LoVo (cell line): ENCODE data around the gene FAHD2B.
"Not testable (repeated sequence)": the region's sequence is repeated elsewhere in the genome, so short reads cannot be mapped to it uniquely, and the experiment has no call there.

ENCODE experiments used
- DNase-seq: peaks from one replicate; pipeline ENCODE4 v3.0.0-alpha.2; 2016; ENCODE audit warnings: low spot score

FAHD2B gene, protein sequence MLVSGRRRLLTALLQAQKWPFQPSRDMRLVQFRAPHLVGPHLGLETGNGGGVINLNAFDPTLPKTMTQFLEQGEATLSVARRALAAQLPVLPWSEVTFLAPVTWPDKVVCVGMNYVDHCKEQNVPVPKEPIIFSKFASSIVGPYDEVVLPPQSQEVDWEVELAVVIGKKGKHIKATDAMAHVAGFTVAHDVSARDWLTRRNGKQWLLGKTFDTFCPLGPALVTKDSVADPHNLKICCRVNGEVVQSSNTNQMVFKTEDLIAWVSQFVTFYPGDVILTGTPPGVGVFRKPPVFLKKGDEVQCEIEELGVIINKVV

GRCh38 chr2:97094772-97095611 is at the start of gene FAHD2B:
TSS of gene FAHD2B (minus strand) at chr2:97094882. CDS start at chr2:97091706, 3,176 bp downstream.
- peak; percentile 69 for DNase-seq

DNA sequence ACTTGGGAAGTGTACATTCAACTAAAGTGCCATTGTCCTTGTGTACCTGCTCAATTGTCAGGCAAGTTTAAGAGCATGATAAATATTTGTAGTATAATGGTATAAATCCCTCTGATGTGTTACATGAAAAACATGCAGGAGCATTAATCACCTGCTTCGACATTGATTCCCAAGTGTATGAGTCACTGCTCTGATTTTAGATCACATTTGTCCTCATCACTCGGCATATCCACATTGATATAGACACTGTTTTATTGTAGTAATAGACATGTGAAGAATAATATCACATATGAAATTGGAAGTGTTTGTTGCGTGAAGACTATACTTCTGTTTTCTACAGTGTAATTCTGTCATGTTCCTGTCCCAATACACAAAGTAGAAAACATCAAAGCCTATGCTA is 49.3 kb upstream of the FAHD2B start:
- DNase-seq: not testable (repeated sequence)

DNA sequence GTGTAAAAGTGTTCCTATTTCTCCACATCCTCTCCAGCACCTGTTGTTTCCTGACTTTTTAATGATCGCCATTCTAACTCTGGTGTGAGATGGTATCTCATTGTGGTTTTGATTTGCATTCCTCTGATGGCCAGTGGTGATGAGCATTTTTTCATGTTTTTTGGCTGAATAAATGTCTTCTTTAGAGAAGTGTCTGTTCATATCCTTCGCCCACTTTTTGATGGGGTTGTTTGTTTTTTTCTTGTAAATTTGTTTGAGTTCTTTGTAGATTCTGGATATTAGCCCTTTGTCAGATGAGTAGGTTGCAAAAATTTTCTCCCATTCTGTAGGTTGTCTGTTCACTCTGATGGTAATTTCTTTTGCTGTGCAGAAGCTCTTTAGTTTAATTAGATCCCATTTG is 34.4 kb upstream of the FAHD2B start:
- not testable (repeated sequence) for DNase-seq

- not testable (repeated sequence) for DNase-seq
These were observed 19.2 kb upstream of the FAHD2B start for GRCh38 chr2:97113882-97114255.

DNA sequence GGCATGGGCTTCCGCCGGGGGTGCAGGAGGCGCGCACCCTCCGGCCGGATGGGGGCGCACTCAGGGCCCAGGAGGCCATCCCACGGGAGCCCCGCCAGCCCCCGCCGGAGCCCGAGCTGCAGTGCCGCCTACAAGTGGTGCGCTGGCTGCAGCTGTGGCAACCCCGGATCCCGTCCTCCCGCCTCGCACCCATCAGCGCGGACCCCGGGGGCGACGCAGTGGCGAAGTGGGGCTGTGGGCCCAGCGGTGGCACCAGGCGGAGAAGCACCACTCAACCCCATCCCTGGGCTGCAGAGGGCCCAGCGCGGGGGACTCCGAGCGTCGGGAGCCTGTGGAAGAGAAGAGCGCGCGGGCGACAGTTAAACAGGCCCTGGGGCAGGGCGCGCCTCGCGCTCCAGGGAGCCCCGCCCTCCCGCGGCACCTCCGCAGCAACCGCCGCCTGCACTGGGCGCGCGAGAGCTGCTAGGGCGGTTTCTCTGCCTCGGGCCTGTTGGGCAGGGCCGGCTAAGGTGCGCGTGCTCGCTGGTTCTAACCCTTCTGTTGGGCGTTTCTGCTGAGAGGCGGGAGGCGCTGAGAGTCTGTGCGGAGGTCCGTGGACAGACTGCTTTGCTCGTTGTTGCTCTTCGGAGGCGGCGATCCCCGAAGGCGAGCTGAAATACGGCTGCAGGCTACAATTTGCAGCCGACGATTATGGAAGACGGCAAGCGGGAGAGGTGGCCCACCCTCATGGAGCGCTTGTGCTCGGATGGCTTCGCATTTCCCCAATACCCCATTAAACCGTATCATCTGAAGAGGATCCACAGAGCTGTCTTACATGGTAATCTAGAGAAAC is 18.6 kb upstream of the FAHD2B start, which contains the start of gene ANKRD36:
ANKRD36 (plus strand) TSS at position 104 of the 832 bp plus-strand sequence; CDS start at position 691, 587 bp downstream.
- peak; percentile 68 for DNase-seq

GRCh38 chr2:97112320-97113049 is 17.8 kb upstream of the FAHD2B start:
- DNase-seq: peak; percentile 34

GRCh38 chr2:97111246-97111645 is 16.6 kb upstream of the FAHD2B start:
- DNase-seq: not testable (repeated sequence)

DNA sequence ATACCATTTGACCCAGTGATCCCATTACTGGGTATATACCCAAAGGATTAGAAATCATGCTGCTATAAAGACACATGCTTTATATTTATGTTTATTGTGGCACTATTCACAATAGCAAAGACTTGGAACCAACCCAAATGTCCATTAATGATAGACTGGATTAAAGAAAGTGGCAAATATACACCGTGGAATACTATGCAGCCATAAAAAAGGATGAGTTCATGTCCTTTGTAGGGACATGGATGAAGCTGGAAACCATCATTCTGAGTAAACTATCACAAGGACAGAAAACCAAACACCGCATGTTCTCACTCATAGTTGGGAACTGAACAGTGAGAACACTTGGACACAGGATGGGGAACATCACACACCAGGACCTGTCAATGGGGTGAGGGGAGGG is 12.2 kb upstream of the FAHD2B start:
- DNase-seq: not testable (repeated sequence)

DNA sequence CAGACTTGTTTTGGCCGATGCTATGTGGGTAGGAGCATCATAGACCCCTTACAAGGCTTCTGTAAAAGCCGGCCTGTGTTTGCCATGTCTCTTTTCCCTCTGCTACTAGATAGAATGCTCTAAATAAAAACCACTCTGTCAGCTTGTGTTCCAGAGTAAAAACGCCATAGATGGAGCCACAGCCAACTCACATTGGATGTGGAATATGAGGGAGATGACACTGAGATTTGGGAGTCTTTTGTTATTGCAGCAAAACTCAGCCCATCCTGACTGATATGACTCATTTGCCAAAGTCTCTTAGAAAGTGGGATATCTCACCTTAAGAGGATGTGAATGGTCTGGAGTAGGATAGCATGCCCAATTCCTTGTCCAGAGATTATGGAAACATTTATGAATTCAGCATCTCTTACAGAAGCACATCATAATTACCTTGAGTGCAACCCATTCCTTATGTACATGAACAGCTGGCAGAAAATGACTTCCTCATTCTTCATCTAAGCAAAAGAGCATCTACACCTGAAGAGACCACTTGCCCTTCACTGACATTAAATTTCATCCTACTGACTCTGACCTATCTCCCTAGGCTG is 4.2 kb upstream of the FAHD2B start:
- DNase-seq: not testable (repeated sequence)

- no peak for DNase-seq
These were observed 979 bp upstream of the FAHD2B start for GRCh38 chr2:97095661-97096060.

DNA sequence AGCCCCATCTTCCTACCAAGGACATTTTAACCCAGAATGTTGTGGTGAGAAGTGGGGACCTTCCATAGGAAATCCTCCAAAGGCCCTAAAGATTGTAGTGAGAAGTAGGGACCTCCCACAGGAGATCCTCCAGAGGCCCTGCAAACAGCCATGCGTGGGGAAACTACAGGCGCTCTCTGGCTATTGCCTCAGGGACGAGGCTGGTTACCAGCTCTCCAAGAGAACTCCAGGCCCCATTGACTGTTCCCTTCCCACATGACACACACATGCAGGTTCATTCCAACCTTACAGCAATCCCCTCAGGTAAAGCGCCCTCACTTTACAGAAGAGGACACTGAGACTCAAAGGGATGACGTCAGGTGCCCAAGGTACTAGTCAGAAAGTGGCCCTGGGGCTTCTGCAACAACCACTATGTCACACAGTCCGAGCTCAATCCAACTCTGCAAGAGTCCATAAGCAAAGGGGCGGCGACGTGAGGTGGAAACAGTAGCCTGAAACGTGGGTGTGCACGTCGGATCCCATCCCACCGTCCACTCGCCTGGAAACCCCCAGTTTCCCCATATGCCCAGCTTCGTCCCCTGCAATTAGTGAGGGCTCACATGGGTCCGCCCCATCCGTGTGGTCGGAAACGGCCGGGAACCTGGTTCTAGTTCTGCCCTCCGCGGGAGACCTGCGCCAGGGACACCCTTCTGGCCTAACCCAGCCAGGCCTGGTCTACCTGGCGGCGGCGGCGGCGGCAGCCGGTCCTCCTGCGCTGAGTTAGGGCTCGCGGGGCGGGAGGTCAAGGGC is 505 bp downstream of the FAHD2B start:
- DNase-seq: not testable (repeated sequence)

DNA sequence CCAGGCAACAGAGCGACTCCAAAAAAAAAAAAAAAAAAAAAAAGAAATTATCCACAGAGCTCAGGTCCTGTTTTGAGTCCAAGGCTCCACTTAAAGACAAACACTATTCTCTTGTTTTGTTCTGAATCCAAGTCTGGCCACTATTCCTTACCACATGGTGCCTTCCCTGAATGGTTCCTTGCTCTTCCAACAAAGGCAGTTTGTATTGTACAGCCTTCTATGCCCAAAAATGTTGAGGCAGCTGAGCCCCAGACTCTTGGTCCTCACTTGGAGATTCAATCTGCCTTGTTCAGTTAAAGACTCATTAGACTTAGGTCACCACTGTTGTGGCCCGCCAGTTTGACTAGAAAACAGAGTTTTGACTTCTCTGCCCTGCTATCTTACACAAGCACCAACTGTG is 1.7 kb downstream of the FAHD2B start:
- DNase-seq: not testable (repeated sequence)

DNA sequence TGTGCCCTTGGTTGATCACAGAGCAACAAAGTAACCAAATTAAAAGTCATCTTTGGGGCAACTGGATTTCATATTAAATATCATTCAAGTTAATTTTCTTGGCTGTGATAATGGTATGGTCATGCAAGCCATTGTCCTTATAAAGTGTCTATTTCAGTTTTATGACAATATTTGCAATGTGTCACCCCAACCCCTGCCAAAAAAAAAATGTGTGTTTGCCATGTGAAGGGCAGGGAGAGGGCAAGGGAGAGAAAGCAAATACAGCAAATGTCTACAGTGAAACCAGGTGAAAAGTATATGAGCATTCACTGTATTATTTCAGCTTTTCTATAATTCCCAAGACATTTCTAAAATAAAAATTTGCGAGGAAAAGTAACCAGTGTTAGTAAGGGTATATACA is 6.0 kb downstream of the FAHD2B start:
- DNase-seq: not testable (repeated sequence)

DNA sequence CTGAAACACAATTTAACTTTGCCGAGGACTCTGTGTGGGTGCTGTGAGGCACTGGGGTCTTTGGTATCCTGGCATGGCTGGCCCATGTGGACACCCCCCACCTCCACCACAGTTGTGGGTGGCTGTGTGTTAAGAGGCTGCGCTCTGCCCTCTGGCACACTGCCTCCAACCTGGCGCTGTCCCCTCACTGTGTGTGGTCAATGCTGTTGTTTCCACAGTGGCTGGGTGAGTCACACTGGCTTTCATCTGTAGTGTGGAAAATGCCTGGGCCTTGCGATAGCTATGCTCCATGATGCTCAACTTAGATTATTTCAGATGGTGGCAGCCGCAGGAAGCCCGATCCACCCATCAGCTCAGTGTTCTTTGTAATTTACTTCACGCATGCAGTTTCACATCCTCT is 9.6 kb downstream of the FAHD2B start:
- DNase-seq: not testable (repeated sequence)

DNA sequence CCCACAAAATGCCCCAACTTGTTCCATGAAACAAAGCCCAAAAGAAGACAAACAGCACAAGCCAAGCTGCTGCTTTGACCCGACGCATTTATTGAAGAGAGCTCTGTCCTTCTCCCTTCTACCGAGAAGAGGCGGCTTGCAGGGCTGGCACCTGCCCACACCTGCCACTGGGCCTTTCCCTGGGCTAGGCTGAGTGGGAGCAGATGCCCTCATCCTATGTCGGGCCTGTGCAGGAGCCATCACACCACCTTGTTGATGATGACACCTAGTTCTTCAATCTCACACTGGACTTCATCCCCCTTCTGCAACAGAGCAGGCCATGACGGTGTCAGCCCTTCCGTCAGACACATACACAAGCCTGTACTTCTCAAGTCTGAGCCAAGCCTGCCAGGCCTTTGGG is 11.2 kb downstream of the FAHD2B start:
- DNase-seq: not testable (repeated sequence)

DNA sequence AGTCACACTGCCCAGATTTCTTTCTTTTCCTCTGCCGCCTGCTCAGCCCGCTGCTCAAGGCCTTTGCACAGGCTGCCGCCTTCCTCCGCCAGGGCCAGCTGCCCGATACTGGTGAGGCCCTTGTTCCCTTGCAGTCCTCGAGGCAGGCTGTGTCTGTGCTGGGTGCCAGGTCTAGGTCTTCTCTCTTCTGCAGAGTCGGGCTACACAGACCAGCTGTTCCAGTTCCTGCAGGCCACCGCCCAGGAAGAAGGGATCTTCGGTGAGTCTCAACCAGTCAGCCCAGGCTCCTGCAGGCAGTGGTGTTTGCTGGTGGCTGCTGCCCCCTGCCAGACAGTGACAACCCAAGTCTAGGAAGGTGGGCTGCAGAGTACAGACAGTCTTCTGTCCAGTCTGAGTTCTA is 12.5 kb downstream of the FAHD2B start:
- not testable (repeated sequence) for DNase-seq

DNA sequence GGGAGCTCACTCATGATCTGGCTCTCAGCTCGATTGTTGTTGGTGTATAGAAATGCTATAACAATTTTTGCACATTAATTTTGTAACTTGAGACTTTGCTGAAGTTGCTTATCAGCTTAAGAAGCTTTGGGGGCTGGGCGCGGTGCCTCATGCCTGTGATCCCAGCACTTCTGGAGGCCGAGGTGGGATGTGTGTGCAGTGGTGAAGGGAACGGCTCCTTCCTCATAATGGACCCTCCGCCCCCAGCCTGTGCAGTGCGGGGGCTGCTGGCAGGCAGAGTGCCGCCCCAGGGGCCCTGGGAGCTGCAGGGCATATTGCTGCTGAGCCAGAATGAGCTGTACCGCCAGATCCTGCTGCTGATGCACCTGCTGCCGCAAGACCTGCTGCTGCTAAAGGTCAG is 13.8 kb downstream of the FAHD2B start:
- DNase-seq: not testable (repeated sequence)

GRCh38 chr2:97077213-97077612 is 17.5 kb downstream of the FAHD2B start:
- DNase-seq: not testable (repeated sequence)

GRCh38 chr2:97070915-97071314 is 23.8 kb downstream of the FAHD2B start:
- DNase-seq: not testable (repeated sequence)

GRCh38 chr2:97068722-97069121 is 26.0 kb downstream of the FAHD2B start:
- not testable (repeated sequence) for DNase-seq
